GM21423 (cell line): ENCODE measurements around the gene FICD.

ENCODE experiments used
- ATAC-seq: cut with Tn5 transposase; IDR thresholded peaks from one replicate; pipeline ENCODE4 v1.9.1; 2021; ENCODE audit warnings: mild to moderate bottlenecking, moderate library complexity; ENCODE audit not compliant: unreplicated experiment

Gene FICD

GRCh38 chr12:108498136-108498535 is 16.9 kb upstream of the FICD start:
- no peak for ATAC-seq

DNA sequence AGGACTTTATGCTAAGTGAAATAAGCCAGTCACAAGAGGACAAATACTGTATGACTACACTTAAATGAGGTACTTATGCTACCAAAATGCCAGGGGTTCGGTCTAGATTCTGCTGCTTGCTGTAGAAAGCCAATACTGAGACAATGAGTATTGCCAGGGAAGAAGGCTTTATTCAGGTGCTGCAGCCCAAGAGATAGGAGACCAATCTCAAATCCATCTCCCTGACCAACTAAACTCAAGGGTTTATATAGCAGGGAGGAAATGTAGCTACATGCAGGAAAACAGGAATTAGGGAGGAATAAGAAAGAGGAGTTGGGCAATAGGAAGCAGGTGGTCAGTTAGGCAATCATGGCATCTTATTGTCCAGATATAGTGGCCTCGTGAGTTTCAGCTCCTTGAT is 12.2 kb upstream of the FICD start:
- no peak for ATAC-seq

- ATAC-seq = no peak
Observed at GRCh38 chr12:108505129-108505528, 9.9 kb upstream of the FICD start.

DNA sequence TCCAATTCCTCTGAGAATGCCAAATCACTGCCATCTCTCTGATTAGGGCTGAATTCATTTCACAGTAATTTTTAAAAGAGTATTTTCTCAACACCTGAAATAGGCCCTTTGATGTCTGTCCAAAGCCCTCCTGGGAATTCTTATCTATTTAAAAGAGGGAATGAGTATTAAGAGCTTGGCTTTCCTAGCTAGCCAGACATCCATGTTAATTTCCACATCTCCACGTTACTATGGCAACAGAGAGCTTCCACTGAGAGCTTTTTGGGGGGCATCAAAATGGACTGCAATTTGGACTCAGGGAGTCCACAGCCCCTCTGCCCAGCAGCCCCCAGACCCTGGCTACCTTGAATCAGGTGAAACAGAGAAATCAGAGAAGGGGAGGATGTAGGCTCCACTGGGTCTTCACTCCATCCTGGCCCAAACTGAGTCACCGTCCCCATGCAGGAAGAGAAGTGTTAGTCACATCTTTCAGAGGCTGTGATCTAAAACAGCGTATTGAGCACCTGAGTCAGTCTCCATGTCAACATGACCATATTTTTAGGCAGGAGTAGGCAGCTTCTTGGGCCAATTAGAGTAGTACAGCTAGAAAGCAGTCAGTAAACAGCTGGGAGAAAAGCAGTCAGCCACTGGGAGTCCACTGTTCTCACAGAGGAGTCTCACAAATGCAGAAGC is 7.0 kb upstream of the FICD start:
- no peak for ATAC-seq

GRCh38 chr12:108509806-108510205 is 5.3 kb upstream of the FICD start:
- ATAC-seq = no peak

- ATAC-seq = no peak
Observed at GRCh38 chr12:108510836-108511235, 4.2 kb upstream of the FICD start.

DNA sequence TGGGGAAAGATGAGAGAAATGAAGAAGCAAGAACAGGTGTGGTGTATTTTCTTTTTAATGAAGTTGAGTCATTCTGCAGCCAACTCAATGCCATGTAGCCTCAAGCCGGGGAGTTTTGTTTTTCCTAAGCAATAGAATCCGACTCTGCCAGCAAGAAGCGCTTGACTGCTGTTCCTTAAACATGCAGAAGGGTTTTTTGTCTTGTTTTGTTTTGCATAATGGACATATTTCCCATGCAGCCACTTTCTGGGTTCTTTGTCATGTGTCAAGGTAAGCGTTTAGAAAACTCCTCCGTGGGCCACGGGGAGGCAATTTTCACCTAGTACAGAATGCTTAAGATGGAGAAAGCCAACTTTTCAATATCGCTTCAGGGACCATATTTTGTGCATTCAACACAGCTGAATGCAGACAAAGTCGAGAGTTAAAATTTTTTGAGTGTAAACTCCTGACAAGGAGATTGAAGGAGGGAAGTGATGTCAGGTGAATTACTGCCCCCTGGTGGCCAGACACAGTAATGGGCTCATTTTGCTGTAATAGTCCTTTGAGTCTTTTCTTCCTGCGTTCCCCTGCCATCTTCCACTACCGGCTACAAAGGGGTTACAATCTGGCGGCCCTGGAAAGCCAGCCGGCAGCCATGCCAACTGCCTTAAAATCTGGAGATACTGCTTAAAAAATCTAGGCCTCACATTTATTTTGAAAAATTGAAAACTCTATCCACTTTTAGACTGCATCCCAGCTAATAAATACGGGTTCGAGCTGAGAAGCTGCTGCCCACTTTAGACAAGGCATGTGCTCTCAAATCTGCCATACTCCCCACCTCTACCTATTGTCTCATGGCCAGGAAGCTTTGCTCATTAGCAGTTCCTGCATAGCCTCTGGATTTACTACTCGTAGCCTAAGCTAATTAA is 3.2 kb upstream of the FICD start:
- ATAC-seq = peak; percentile 22

- ATAC-seq = peak; percentile 0
Observed at GRCh38 chr12:108514468-108514972, 557 bp upstream of the FICD start.

DNA sequence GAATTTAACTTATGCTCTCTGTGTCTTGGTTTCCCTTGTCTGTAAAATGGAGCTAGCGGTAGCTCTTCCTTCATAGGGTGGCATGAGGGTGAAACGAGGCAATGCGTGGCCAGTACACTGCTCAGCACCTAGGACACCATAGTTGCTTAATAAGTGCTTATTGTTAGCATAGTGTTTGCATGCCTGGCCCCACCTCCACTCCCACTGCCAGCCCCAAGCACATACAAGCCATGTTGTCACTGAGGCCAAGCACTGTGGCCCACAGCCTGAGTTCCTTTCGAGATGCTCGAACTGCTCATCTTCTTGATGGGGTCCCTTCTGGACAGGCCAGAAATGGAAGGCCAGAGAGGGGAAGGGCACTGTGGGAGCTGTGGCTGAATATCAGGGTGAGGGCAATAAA is 839 bp downstream of the FICD start:
- ATAC-seq = no peak

DNA sequence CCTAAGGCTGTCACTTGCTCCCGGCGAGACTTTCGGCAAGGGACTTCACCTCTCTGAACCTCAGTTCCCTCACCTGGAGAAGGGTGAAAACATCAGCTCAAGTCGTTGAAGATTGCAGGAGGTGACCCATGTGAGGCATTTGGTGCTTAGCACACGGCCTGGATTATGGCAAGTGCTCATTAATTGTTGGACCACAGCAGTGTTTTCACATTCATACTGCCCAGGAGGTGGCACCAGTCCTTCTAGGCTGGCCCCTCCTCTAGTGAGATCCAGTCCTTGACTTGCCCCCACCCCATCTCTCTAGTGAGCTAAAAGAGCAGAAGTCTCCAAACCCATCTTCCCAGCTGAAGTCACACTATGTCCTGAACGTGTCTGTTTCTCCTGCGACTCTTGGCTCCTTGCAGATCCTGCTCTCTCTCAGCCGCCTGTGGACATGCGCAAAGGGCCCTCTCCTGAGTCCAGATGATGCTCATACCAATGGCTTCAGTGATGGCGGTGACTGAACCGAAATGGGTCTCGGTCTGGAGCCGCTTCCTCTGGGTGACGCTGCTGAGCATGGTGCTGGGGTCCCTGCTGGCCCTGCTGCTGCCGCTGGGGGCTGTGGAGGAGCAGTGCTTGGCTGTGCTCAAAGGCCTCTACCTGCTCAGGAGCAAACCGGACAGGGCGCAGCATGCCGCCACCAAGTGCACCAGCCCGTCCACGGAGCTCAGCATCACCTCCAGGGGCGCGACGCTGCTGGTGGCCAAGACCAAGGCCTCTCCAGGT is 1.6 kb downstream of the FICD start:
- no peak for ATAC-seq

GRCh38 chr12:108517288-108518100 is 2.4 kb downstream of the FICD start:
- ATAC-seq = no peak

DNA sequence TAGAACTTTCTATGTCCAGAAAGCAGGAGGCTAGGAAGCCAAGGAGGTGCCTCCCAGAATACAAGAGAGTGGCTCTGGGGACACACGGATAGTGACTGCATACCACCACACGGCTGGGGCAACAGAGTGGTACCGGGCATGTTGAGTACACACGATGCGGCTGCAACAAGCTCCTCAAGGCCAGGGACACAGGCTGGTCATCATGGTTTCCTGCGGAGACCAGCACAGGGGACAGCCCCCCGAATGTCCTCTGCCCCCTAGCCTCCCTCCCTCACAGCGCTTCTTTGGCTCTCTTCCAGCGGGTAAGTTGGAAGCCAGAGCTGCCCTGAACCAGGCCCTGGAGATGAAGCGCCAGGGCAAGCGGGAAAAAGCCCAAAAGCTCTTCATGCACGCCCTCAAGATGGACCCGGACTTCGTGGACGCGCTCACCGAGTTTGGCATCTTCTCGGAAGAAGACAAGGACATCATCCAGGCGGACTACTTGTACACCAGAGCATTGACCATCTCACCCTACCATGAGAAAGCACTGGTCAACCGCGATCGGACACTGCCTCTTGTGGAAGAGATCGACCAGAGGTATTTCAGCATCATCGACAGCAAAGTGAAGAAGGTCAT is 3.1 kb downstream of the FICD start:
- no peak for ATAC-seq

DNA sequence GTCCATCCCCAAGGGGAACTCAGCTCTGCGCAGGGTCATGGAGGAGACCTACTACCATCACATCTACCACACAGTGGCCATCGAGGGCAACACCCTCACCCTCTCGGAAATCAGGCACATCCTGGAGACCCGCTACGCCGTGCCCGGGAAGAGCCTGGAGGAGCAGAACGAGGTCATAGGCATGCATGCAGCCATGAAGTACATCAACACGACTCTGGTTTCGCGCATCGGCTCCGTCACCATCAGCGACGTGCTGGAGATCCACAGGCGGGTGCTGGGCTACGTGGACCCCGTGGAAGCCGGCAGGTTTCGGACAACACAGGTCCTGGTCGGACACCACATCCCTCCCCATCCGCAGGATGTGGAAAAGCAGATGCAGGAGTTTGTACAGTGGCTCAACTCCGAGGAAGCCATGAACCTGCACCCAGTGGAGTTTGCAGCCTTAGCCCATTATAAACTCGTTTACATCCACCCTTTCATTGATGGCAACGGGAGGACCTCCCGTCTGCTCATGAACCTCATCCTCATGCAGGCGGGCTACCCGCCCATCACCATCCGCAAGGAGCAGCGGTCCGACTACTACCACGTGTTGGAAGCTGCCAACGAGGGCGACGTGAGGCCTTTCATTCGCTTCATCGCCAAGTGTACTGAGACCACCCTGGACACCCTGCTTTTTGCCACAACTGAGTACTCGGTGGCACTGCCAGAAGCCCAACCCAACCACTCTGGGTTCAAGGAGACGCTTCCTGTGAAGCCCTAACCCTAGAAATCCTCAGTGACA is 3.8 kb downstream of the FICD start:
- no peak for ATAC-seq

DNA sequence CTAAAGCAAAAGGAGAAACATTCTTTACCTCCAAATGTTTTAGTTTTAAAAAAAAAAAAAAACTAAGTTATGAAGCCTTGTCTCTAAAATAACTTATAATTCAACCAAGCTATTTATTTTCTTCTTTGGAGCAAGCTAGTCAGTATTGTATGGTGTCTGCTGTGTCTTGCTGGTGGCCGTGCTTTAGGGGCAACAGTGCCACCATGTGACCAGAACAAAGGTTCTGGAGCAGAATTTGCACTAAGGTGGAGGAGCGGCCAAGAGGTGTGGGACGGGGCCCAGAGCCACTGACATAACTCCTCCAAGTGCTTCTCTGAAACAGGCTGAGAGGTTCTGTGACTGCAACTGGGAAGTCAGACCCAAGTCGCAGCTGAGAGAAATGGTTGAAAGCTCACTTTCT is 4.5 kb downstream of the FICD start:
- no peak for ATAC-seq

DNA sequence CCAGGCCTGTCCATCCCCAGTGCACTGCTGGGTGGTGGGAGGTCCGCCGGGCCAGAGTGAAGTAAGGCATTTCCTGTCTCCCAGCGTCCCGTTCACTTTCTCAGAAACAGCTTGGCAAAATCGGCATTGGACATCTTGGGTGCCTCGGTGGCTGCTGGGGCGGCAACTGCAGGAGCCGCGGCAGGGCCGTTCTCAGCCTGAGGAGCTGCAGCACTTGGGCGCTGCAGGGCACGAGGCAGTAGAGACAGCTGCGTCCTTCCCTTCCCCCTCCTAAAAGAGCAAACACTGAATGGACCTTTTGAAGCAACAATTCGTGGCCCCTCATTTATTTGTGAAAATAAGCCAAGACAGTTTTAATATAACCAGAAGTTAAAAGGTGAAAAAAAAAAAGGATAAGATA is 8.3 kb downstream of the FICD start:
- no peak for ATAC-seq

DNA sequence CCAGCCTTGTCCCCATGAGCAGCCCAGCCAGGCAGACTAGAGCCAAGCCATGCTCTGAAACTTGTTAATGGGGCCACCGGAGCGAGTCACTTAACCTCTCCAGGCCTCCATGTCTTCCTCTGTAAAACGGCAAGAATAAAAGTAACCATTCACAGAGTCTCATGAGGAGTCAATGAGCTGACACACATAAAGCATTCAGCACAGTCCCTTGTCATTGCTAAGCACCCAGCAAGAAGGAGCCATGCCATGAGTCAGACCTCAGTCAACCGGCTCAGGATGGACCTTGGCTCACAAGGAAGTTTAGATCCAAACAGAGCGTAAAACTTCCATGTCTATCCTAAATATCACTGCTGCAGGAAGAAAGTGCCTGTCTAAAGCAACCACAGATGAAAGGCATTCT is 10.6 kb downstream of the FICD start:
- no peak for ATAC-seq

DNA sequence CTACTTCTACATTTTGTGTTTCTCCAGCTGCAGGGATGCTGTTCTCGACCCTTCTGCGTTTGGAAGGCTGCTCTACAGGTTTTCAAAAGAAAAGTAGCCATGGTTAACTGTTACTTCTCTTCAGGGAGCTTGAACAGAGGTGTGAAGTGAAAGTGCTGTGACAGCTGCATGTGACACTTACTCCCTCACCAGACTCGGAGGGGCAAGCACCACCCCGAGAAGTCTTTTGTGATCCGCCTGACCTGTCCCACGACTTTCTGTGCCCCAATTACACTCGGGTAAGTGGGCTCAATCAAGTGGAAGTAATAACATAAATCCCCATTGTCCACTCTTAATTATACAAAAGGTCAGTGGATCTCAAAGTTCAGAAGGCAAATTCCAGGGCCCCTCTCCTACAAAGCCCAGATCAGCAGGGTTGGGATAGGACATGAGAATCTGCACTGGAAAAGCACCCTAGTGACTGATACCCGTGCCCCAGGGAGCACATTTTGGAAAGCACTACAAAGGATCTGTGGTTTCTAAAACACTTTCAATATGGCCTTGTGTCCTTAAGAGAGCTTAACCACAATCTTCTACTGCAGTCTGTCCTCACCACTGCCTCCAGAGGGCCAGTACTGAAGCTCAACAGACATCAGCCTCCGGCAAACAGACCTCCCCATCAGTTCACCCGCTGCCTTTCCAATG is 11.5 kb downstream of the FICD start:
- ATAC-seq = no peak

GRCh38 chr12:108527166-108527496 is 12.1 kb downstream of the FICD start:
- ATAC-seq = no peak

- no peak for ATAC-seq
Observed at GRCh38 chr12:108530161-108530560, 15.1 kb downstream of the FICD start.
